HCT116 (cell line): ENCODE results near the gene TLE5. TPM values are rescaled to one million over a fixed set of nuclear protein-coding genes. Genes with fewer than 3 reads are reported as not detected.

Experiments used
- ATAC-seq: fragments of 200-7000 bp; cut with Tn5 transposase; 2 replicates; pipeline ENCODE4 v1.9.1; 2020; ENCODE audit warnings: mild to moderate bottlenecking, moderate library complexity
- BruUV-seq: library from RNA; stranded (reverse); fragments of 400-500 nt; replicated peaks from 2 replicates; lab custom pipeline; 2021; lab: Mats Ljungman, UMichigan
- CTCF ChIA-PET: fragments of 300-600 bp; sonication (Branson Sonifier 250); formaldehyde crosslinking; loops from one replicate; lab custom pipeline; 2021; ENCODE audit warnings: antibody characterized with exemption; lab: Charles Lee
- POLR2A ChIA-PET: fragments of 300-600, 350-600 bp; sonication (Branson Sonifier 250); formaldehyde crosslinking; loops from one replicate; lab custom pipeline; 2021; ENCODE audit warnings: antibody characterized with exemption; lab: Charles Lee
- RAD21 ChIA-PET, 2 experiments: fragments of 300-600 bp; sonication (Branson Sonifier 250); formaldehyde crosslinking; loops; one replicate each; lab custom pipeline; 2023; ENCODE audit warnings: low total read pairs in 2 of 2; ENCODE audit not compliant: uncharacterized antibody in 2 of 2, unreplicated experiment in 2 of 2, low non-redundant PET in 1 of 2; lab: Charles Lee
- DNase-seq: peaks from one replicate; pipeline ENCODE4 v3.0.0-alpha.2; 2010; ENCODE audit warnings: low read depth, low spot score
- H2AFZ ChIP-seq: fragments of 200-600 bp; shearing (Covaris generic), sonication (generic); 2 replicates; pipeline ENCODE4 v1.6.1; 2017; ENCODE audit warnings: low read depth, mixed run types, mixed read lengths, antibody characterized with exemption, low read length; ENCODE audit not compliant: poor library complexity, severe bottlenecking
- H3K27ac ChIP-seq: 2 replicates; pipeline ENCODE4 v1.5.1; 2012; ENCODE audit warnings: low read depth, low read length
- H3K27me3 ChIP-seq: fragments of 200-600 bp; sonication (generic); 2 replicates; pipeline ENCODE4 v1.6.1; 2016; ENCODE audit warnings: mixed run types, low read length, mixed read lengths; ENCODE audit not compliant: insufficient read depth
- H3K36me3 ChIP-seq, 2 experiments: fragments of 200-500 bp in 1 of 2; fragments of 200-600 bp in 1 of 2; sonication (Bioruptor generic) in 1 of 2; sonication (generic) in 1 of 2; 2 replicates each; pipeline versions ENCODE4 v1.5.1 to v1.6.1; 2014 to 2016; ENCODE audit warnings: low read length in 2 of 2, inconsistent platforms in 1 of 2, mixed read lengths in 1 of 2, mixed run types in 1 of 2; ENCODE audit not compliant: insufficient read depth in 2 of 2, control insufficient read depth in 1 of 2
- H3K4me1 ChIP-seq, 2 experiments: fragments of 200-600 bp in 1 of 2; sonication (generic) in 1 of 2; 2 replicates each; pipeline versions ENCODE4 v1.5.1 to v1.6.1; 2012 to 2017; ENCODE audit warnings: low read length in 2 of 2, inconsistent platforms in 1 of 2, mild to moderate bottlenecking in 1 of 2, mixed read lengths in 1 of 2, mixed run types in 1 of 2, moderate library complexity in 1 of 2; ENCODE audit not compliant: insufficient read depth in 2 of 2, control insufficient read depth in 1 of 2
- H3K4me2 ChIP-seq: fragments of 200-600 bp; sonication (generic); 2 replicates; pipeline ENCODE4 v1.6.1; 2017; ENCODE audit warnings: mixed run types, low read length, mixed read lengths
- H3K4me3 ChIP-seq, 2 experiments: fragments of 200-600 bp in 1 of 2; sonication (generic) in 1 of 2; replicated peaks in 1 of 2; 2 replicates each; pipeline ENCODE4 v1.5.1; 2011 to 2016; ENCODE audit warnings: low read length in 2 of 2, control low read depth in 1 of 2, low read depth in 1 of 2, mild to moderate bottlenecking in 1 of 2, mixed read lengths in 1 of 2, mixed run types in 1 of 2
- H3K79me2 ChIP-seq: fragments of 200-600 bp; sonication (generic); 2 replicates; pipeline ENCODE4 v1.6.1; 2017; ENCODE audit warnings: mild to moderate bottlenecking, mixed run types, low read length, moderate library complexity, mixed read lengths; ENCODE audit not compliant: insufficient read depth
- H3K9ac ChIP-seq: fragments of 200-600 bp; sonication (generic); 2 replicates; pipeline ENCODE4 v1.6.1; 2016; ENCODE audit warnings: low read length, mixed read lengths
- H3K9me2 ChIP-seq: fragments of 200-600 bp; sonication (generic), shearing (Covaris generic); 2 replicates; pipeline ENCODE4 v1.6.1; 2017; ENCODE audit warnings: mixed run types, mild to moderate bottlenecking, moderate library complexity; ENCODE audit not compliant: insufficient read depth
- H3K9me3 ChIP-seq, 2 experiments: fragments of 200-500 bp in 1 of 2; fragments of 200-600 bp in 1 of 2; sonication (Bioruptor generic) in 1 of 2; sonication (generic) in 1 of 2; 2 replicates each; pipeline ENCODE4 v1.6.1; 2014 to 2017; ENCODE audit warnings: low read length in 2 of 2, mixed read lengths in 2 of 2, inconsistent platforms in 1 of 2, low read depth in 1 of 2, mild to moderate bottlenecking in 1 of 2, mixed run types in 1 of 2, moderate library complexity in 1 of 2; ENCODE audit not compliant: control insufficient read depth in 1 of 2, insufficient read depth in 1 of 2
- H4K20me1 ChIP-seq: fragments of 200-600 bp; sonication (generic), shearing (Covaris generic); 2 replicates; pipeline ENCODE4 v1.6.1; 2017; ENCODE audit warnings: mixed run types, mild to moderate bottlenecking, moderate library complexity; ENCODE audit not compliant: insufficient read depth
- CBX3 ChIP-seq: IDR thresholded peaks from 2 replicates; pipeline ENCODE4 v1.6.1; 2012; ENCODE audit warnings: low read depth
- CEBPB ChIP-seq: IDR thresholded peaks from 2 replicates; pipeline ENCODE4 v1.6.1; 2012; ENCODE audit warnings: low read depth
- CTCF ChIP-seq, 3 experiments: fragments of 200-600 bp in 1 of 3; sonication (generic) in 1 of 3; IDR thresholded peaks in 2 of 3; conservative IDR thresholded peaks in 1 of 3; 2 replicates each; pipeline ENCODE4 v1.5.1; 2012 to 2017; ENCODE audit warnings: low read depth in 2 of 3, low read length in 2 of 3, antibody characterized with exemption in 1 of 3, borderline replicate concordance in 1 of 3, control low read depth in 1 of 3, mild to moderate bottlenecking in 1 of 3, mixed read lengths in 1 of 3, mixed run types in 1 of 3, moderate library complexity in 1 of 3; ENCODE audit not compliant: insufficient read depth in 1 of 3
- EGR1 ChIP-seq: IDR thresholded peaks from 2 replicates; pipeline ENCODE4 v1.6.1; 2012; ENCODE audit warnings: low read depth
- ELF1 ChIP-seq: IDR thresholded peaks from 2 replicates; pipeline ENCODE4 v1.6.1; 2012; ENCODE audit warnings: low read depth, borderline replicate concordance
- EZH2 ChIP-seq: fragments of 200-600 bp; sonication (generic); IDR thresholded peaks from 2 replicates; pipeline ENCODE4 v1.6.1; 2017; ENCODE audit warnings: antibody characterized with exemption, mixed run types
- EZH2phosphoT487 ChIP-seq: fragments of 200-600 bp; IDR thresholded peaks from 2 replicates; pipeline ENCODE4 v1.6.1; 2018; ENCODE audit warnings: antibody characterized with exemption, borderline replicate concordance
- FOSL1 ChIP-seq: IDR thresholded peaks from 2 replicates; pipeline ENCODE4 v1.6.1; 2012; ENCODE audit warnings: low read depth
- MAX ChIP-seq: IDR thresholded peaks from 2 replicates; pipeline ENCODE4 v1.6.1; 2012
- POLR2A ChIP-seq: IDR thresholded peaks from 2 replicates; pipeline ENCODE4 v1.7.0; 2011; ENCODE audit warnings: borderline replicate concordance; ENCODE audit not compliant: insufficient read depth, insufficient read length; ENCODE audit errors: extremely low read depth
- RAD21 ChIP-seq: IDR thresholded peaks from 2 replicates; pipeline ENCODE4 v1.6.1; 2012; ENCODE audit warnings: low read depth, mild to moderate bottlenecking
- REST ChIP-seq: IDR thresholded peaks from 2 replicates; pipeline ENCODE4 v1.6.1; 2012; ENCODE audit warnings: low read depth
- SIN3A ChIP-seq: IDR thresholded peaks from 2 replicates; pipeline ENCODE4 v1.6.1; 2012; ENCODE audit warnings: low read depth
- ZNF274 ChIP-seq: fragments of 200-500 bp; sonication (Bioruptor generic); IDR thresholded peaks from 2 replicates; pipeline ENCODE4 v1.6.1; 2014; ENCODE audit warnings: mild to moderate bottlenecking, low read depth, low read length, inconsistent platforms
- intact Hi-C: fragments of 100-400 bp; cut with micrococcal nuclease; formaldehyde crosslinking; loops from 2 replicates; pipeline ENCODE4 v1.10.0; 2022
- total RNA-seq: library from RNA; stranded (reverse); gene quantifications from one replicate; pipeline ENCODE4 v1.2.1, GENCODE V29; 2021; ENCODE audit not compliant: unreplicated experiment

Gene TLE5
- total RNA-seq, 1 experiment from 2014 or later, result 263 TPM

- TF ChIP-seq FOSL1 (no peak), EGR1 (no peak), POLR2A (no peak), CEBPB (no peak), EZH2phosphoT487 (no peak), ELF1 (no peak), ZNF274 (no peak), MAX (no peak), CBX3 (no peak), EZH2 (no peak), SIN3A (no peak), REST (no peak)
These were observed 33.8 kb downstream of the TLE5 start (continued) for GRCh38 chr19:3028305-3029064.

- ChIA-PET CTCF (interaction anchor here (1.5 kb wide), 1 partner anchor 9 kb away, joined by 4 read pairs; no protein-coding TSS in a partner anchor), RAD21 (no interaction called here), POLR2A (no interaction called here)
- Histone ChIP-seq H4K20me1 (no peaks in the 10 kb centered on the region), H3K79me2 (no peaks in the 10 kb centered on the region), H3K9me2 (no peaks in the 10 kb centered on the region), H2AFZ (no peak overlapping the region), H3K4me1 (peaks cover 0 to 18% of the 10 kb centered on the region in 2 experiments; a peak in 2 of 4 replicates), H3K9me3 (no peaks in the 10 kb centered on the region), H3K27ac (no peak overlapping the region), H3K4me3 (peak overlapping the region; percentile 64 to 71), H3K9ac (no peak overlapping the region), H3K27me3 (no peaks in the 10 kb centered on the region; the same call in 1 of the 2 replicates), H3K36me3 (no peaks in the 10 kb centered on the region), H3K4me2 (peak overlapping the region; percentile 79)
- intact Hi-C loops, result no loop called here
- no peak for DNase-seq
- no peak for ATAC-seq
- BruUV-seq, result no TSS peak
- no peak for TF ChIP-seq RAD21
- no peak for TF ChIP-seq EZH2
- no peak for TF ChIP-seq ZNF274
- TF ChIP-seq CTCF (IDR thresholded peaks at IDR 0.05 in 2 of 3, conservative IDR thresholded peaks at IDR 0.05 in 1 of 3; ENCODE audit: borderline replicate concordance in 1 of 3, insufficient read depth in 1 of 3, low read depth in 2 of 3, low read length in 2 of 3), result no peak
- TF ChIP-seq CBX3, result no peak
- no peak for TF ChIP-seq REST
These were observed 34.4 kb downstream of the TLE5 start for GRCh38 chr19:3027981-3028304.
